ENCODE data around the gene ALK. TPM values are rescaled to one million over a fixed set of nuclear protein-coding genes. Genes with fewer than 3 reads are reported as not detected.

ALK gene
- total and polyA plus RNA-seq, 7 donors: 0.31 to 2.9 (median 1.2) TPM; not detected in 1

GRCh38 chr2:29275186-29275585 lies 646.2 kb downstream of the ALK start:
- no peaks in the 10 kb centered on the region for H3K9me3 ChIP-seq
- no peaks in the 10 kb centered on the region for H3K27me3 ChIP-seq
- H3K4me3 ChIP-seq: no peak overlapping the region
- intact Hi-C loops (cut with DNase I): no loop called here
- H3K4me1 ChIP-seq: no peaks in the 10 kb centered on the region
- peak; percentile 14 for DNase-seq
- no peak overlapping the region for H3K27ac ChIP-seq
- 90 to 91% methylated on average over 4 of the region's 4 CpGs for WGBS, 2 donors
- TF ChIP-seq POLR2AphosphoS5 (IDR thresholded peaks at IDR 0.05) (no peak), POLR2A (IDR thresholded peaks at IDR 0.05) (no peak), EP300 (IDR thresholded peaks at IDR 0.05) (no peak), CTCF (IDR thresholded peaks at IDR 0.05) (no peak)
- H3K36me3 ChIP-seq: no peaks in the 10 kb centered on the region

DNA sequence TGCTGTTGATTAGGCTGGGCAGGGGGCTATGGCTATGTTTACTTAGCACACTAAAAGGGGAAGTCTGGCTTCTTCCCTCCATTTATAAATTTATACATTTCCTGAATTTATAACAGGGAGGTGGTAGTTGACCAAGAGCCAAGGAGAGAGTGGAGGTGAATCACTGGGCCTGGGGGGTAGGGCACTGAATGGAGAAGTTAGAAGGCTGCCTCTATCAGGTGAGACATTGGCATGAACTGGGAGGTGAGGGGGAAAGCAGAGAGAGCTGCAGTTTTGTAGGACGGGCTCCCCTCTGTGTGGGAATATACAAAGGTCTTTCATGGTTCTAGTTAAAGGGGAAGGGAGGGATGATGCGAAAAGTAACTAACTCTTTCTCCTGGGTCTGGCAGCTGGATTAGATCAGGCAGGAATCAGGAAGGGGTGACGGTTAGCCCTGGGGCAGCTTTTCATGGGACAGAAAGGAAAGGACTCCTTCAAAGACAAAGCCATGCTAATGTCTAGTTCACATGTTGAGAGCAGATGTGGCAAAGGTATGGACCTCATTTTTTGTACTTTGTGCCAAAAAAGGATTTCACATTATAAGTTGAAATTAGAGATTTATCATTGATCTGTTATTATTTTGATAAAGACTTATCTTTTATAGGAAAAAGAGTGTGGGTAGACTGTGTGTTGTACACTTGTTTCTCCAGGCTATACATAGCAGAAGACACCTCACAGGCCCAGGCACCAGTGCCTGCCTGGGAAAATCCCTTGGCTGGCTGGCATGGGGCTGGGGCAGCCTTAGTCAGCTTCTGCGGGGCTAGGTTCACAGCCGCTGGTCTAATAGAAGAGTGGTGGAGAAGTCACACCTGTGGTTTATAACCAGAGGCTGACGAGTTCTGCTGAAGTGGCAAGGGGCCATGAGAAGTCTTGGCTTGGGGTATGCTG lies 647.4 kb downstream of the ALK start:
- intact Hi-C loops (cut with DNase I): no loop called here
- Histone ChIP-seq H3K4me3 (no peak overlapping the region), H3K4me1 (no peaks in the 10 kb centered on the region), H3K27me3 (no peaks in the 10 kb centered on the region), H3K36me3 (no peaks in the 10 kb centered on the region), H3K9me3 (no peaks in the 10 kb centered on the region), H3K27ac (no peak overlapping the region)
- peak; percentile 29 for DNase-seq
- WGBS, 2 donors: 76 to 80% methylated on average over 6 of the region's 6 CpGs
- TF ChIP-seq POLR2A (IDR thresholded peaks at IDR 0.05): no peak
- TF ChIP-seq CTCF (IDR thresholded peaks at IDR 0.05): no peak
- no peak for TF ChIP-seq EP300 (IDR thresholded peaks at IDR 0.05)
- no peak for TF ChIP-seq POLR2AphosphoS5 (IDR thresholded peaks at IDR 0.05)

GRCh38 chr2:29273004-29273684 lies 648.2 kb downstream of the ALK start:
- Histone ChIP-seq H3K36me3 (no peaks in the 10 kb centered on the region), H3K27me3 (no peaks in the 10 kb centered on the region), H3K4me3 (no peak overlapping the region), H3K4me1 (no peaks in the 10 kb centered on the region), H3K9me3 (no peaks in the 10 kb centered on the region), H3K27ac (no peak overlapping the region)
- WGBS, 2 donors: 76 to 83% methylated on average over 6 of the region's 6 CpGs
- DNase-seq: peak; percentile 24
- intact Hi-C loops (cut with DNase I): no loop called here
- TF ChIP-seq EP300 (IDR thresholded peaks at IDR 0.05) (no peak), POLR2AphosphoS5 (IDR thresholded peaks at IDR 0.05) (no peak), CTCF (IDR thresholded peaks at IDR 0.05) (no peak), POLR2A (IDR thresholded peaks at IDR 0.05) (no peak)

- no peak for TF ChIP-seq POLR2A (IDR thresholded peaks at IDR 0.05)
- TF ChIP-seq EP300 (IDR thresholded peaks at IDR 0.05): no peak
- no peak for TF ChIP-seq CTCF (IDR thresholded peaks at IDR 0.05)
- TF ChIP-seq POLR2AphosphoS5 (IDR thresholded peaks at IDR 0.05): no peak
- 77 to 87% methylated on average over 5 of the region's 5 CpGs for WGBS, 2 donors
- H3K9me3 ChIP-seq: no peaks in the 10 kb centered on the region
These were observed 649.1 kb downstream of the ALK start for GRCh38 chr2:29272311-29272710.

More at GRCh38 chr2:29272311-29272710, 649.1 kb downstream of the ALK start:
- Histone ChIP-seq H3K27ac (no peak overlapping the region), H3K4me3 (no peak overlapping the region), H3K4me1 (no peaks in the 10 kb centered on the region), H3K27me3 (no peaks in the 10 kb centered on the region), H3K36me3 (no peaks in the 10 kb centered on the region)
- peak; percentile 33 for DNase-seq
- intact Hi-C loops (cut with DNase I): no loop called here

Data from sigmoid colon (tissue), 7 donors.